ENCODE measurements around the gene WDR17. TPM values are rescaled to one million over a fixed set of nuclear protein-coding genes. Genes with fewer than 3 reads are reported as not detected.

WDR17 gene
- total and polyA plus RNA-seq, 8 donors: 0.68 to 3.0 (median 2.2) TPM

DNA sequence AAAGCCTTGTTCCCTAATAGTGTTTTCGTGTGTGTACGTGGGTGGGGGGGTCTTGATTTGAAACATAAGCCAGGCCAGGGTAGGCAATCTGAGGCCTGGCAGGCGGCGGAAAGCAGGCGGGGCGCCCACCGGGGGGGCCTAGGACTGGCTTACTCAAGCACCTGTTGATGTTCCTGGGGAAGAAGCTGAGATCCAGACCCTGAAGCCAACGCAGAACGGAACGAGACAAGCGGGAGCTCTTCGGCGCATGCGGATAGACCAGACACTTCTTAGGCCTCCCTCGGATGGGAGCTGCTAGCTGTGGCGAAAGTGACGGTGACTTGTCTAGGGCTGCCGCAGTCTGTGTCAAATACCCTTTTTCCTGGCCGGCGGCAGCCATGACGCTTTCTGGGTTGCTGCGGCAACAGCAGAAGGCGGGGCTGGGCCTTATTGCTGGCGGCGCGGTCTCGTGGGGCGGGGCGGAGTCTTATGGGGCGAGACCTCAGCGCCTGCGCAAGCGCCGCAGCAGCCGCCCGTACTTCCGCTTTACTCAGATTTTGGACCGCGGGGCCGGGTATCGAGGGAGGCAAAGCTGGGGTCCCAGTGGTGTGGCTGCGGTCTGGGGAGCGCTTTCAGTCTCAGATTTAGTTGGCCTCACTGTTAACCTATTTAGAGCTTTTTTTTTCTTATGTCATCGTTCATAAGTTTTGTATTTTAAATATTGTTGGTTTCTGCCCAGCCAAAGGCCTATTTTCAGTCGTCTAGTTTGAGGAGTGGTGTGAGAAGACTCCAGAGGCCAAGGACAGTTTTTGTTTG, 129.7 kb downstream of the WDR17 start, which contains the start of gene SPATA4:
Gene SPATA4, minus strand, starts transcription at position 402 of the 795 bp plus-strand sequence. Its CDS starts 23 bp downstream, at position 379.
- TF ChIP-seq, protein P1, sequence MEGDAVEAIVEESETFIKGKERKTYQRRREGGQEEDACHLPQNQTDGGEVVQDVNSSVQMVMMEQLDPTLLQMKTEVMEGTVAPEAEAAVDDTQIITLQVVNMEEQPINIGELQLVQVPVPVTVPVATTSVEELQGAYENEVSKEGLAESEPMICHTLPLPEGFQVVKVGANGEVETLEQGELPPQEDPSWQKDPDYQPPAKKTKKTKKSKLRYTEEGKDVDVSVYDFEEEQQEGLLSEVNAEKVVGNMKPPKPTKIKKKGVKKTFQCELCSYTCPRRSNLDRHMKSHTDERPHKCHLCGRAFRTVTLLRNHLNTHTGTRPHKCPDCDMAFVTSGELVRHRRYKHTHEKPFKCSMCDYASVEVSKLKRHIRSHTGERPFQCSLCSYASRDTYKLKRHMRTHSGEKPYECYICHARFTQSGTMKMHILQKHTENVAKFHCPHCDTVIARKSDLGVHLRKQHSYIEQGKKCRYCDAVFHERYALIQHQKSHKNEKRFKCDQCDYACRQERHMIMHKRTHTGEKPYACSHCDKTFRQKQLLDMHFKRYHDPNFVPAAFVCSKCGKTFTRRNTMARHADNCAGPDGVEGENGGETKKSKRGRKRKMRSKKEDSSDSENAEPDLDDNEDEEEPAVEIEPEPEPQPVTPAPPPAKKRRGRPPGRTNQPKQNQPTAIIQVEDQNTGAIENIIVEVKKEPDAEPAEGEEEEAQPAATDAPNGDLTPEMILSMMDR (IDR thresholded peaks at IDR 0.05): no peak
- H3K27me3 ChIP-seq: no peaks in the 10 kb centered on the region
- intact Hi-C loops (cut with DNase I): no loop called here
- peak within 1 kb of the TSS; percentile 38 to 68 (median 48) for H3K4me3 ChIP-seq
- H3K4me1 ChIP-seq: peaks cover 0 to 4% (median 0%) of the 10 kb centered on the region in 3 donors
- no peaks in the 10 kb centered on the region for H3K36me3 ChIP-seq
- peak within 1 kb of the TSS in 3 of 4 donors; percentile 44 to 65 (median 47) for H3K27ac ChIP-seq
- 0 to 1% methylated on average over 45 of the region's 45 CpGs for WGBS, 2 donors
- ATAC-seq (peak; percentile 100), FAIRE-seq (no peak), DNase-seq (peak; percentile 91 to 97 (median 95))
- H3K9me3 ChIP-seq: no peaks in the 10 kb centered on the region

DNA sequence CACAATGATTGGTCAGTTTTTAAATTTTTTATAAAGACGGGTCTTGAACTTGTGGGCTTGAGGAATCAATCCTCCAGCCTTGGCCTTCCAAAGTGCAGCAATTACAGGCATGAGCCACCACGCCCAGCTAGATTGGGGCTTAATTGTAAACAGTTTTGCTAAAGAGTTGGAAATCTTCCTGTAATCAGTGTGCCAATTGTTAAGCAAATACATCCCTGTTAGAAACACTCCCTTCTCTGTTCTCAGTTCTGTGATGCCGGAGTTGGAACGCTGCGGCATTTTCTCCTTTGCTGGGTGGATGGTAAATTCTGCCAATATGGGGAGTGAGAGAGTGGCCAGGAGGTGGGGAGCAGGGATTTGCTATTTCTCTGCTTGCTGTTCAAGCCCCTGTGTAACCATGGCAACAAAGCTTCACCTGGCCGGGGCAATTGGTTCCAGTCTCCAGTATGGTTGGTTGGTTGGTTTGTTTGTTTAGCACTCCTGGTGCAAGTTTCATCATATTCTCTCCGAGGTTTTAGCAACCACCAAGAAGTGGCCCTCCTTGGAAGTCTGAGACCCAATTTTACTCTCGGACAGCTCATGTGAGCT, 132.8 kb downstream of the WDR17 start:
- H3K27ac ChIP-seq: no peak overlapping the region
- H3K4me1 ChIP-seq: peaks cover 0 to 4% (median 0%) of the 10 kb centered on the region in 3 donors
- TF ChIP-seq, protein P1 (IDR thresholded peaks at IDR 0.05): no peak
- FAIRE-seq: no peak
- no peak for ATAC-seq
- no peak for DNase-seq
- intact Hi-C loops (cut with DNase I): no loop called here
- H3K9me3 ChIP-seq: no peaks in the 10 kb centered on the region
- 51 to 72% methylated on average over 8 of the region's 8 CpGs for WGBS, 2 donors
- no peak overlapping the region for H3K4me3 ChIP-seq
- no peaks in the 10 kb centered on the region for H3K36me3 ChIP-seq
- no peaks in the 10 kb centered on the region for H3K27me3 ChIP-seq

DNA sequence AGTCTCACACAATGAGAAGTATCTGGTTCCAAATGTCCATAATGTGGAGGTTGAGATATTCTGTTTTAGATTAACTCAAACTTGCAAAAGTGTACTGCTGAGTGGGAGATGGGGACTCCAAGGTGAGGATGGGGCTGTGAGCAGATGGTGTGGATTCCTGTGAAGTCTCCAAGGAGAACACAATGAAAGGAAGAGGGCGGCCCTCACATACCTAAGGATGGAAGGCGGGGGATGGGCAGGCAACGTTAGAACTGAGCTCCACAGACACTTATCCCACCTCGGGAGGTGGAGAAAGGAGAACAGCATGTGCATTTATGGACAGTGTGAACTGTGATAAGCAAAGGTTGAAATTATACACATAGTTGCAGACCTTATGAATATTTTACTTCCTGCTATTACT, 139.7 kb downstream of the WDR17 start:
- H3K27me3 ChIP-seq: no peaks in the 10 kb centered on the region
- H3K4me3 ChIP-seq: no peak overlapping the region
- H3K36me3 ChIP-seq: no peaks in the 10 kb centered on the region
- FAIRE-seq (no peak), DNase-seq (no peak), ATAC-seq (no peak)
- H3K27ac ChIP-seq: no peak overlapping the region
- no peaks in the 10 kb centered on the region for H3K4me1 ChIP-seq
- intact Hi-C loops (cut with DNase I): no loop called here
- H3K9me3 ChIP-seq: no peaks in the 10 kb centered on the region
- 48 to 51% methylated on average over 4 of the region's 4 CpGs for WGBS, 2 donors
- TF ChIP-seq, protein P1 (IDR thresholded peaks at IDR 0.05): no peak

DNA sequence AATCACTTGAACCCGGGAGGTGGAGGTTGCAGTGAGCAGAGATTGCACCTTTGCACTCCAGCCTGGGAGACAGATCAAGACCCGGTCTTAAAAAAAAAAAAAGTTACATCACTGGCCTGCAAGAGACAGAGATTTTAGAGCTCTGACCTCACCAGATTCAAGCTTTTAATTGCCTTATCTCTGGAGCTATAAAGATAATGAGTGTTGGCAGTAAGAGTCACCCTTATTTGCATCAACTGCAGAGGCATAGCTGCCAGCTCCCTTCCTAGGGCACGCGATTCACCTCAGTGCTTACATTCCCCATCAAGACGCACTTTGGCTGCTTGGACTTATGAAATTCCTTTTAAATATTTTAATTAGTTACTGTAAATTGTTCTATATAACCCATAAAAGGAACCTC, 142.2 kb downstream of the WDR17 start:
- no peak overlapping the region for H3K4me3 ChIP-seq
- no peaks in the 10 kb centered on the region for H3K9me3 ChIP-seq
- H3K27ac ChIP-seq: no peak overlapping the region
- H3K4me1 ChIP-seq: no peaks in the 10 kb centered on the region
- H3K27me3 ChIP-seq: no peaks in the 10 kb centered on the region
- no peaks in the 10 kb centered on the region for H3K36me3 ChIP-seq
- DNase-seq (no peak), ATAC-seq (no peak), FAIRE-seq (no peak)
- intact Hi-C loops (cut with DNase I): no loop called here
- TF ChIP-seq, protein P1 (IDR thresholded peaks at IDR 0.05): no peak
- WGBS, 2 donors: 64 to 86% methylated on average over 5 of the region's 5 CpGs

GRCh38 chr4:176209535-176209934, 143.9 kb downstream of the WDR17 start:
- TF ChIP-seq, protein P1 (IDR thresholded peaks at IDR 0.05): no peak
- Histone ChIP-seq H3K27me3 (no peaks in the 10 kb centered on the region), H3K36me3 (no peaks in the 10 kb centered on the region), H3K27ac (no peak overlapping the region), H3K9me3 (no peaks in the 10 kb centered on the region), H3K4me3 (no peak overlapping the region), H3K4me1 (no peaks in the 10 kb centered on the region)
- intact Hi-C loops (cut with DNase I): no loop called here
- FAIRE-seq (no peak), ATAC-seq (no peak), DNase-seq (no peak)
- 72 to 84% methylated on average over 4 of the region's 4 CpGs for WGBS, 2 donors

Data from pancreas (tissue), 10 donors.